WI38 (cell line): ENCODE results near the gene ZP2.
"Not testable (repeated sequence)": the region's sequence is repeated elsewhere in the genome, so short reads cannot be mapped to it uniquely, and the experiment has no call there.

Source experiments
- H3K4me3 ChIP-seq: 2 replicates; pipeline ENCODE4 v1.5.1; 2011; ENCODE audit warnings: low read depth, mild to moderate bottlenecking, control low read depth, low read length
- CTCF ChIP-seq: IDR thresholded peaks from 2 replicates; pipeline ENCODE4 v1.5.1; 2012; ENCODE audit warnings: low read depth, mild to moderate bottlenecking, control low read depth, low read length

ZP2 gene

GRCh38 chr16:21211486-21211885, at the start of gene ZP2:
Gene ZP2, minus strand, starts transcription at chr16:21211574. Its CDS starts 27 bp downstream, at chr16:21211547.
- TF ChIP-seq CTCF = no peak
- no peak within 1 kb of the TSS for H3K4me3 ChIP-seq

GRCh38 chr16:21257284-21257683, 45.9 kb upstream of the ZP2 start:
- TF ChIP-seq CTCF = no peak
- H3K4me3 ChIP-seq = no peak overlapping the region

- no peak for TF ChIP-seq CTCF
- H3K4me3 ChIP-seq = no peak overlapping the region
Observed at GRCh38 chr16:21256636-21257035, 45.3 kb upstream of the ZP2 start.

GRCh38 chr16:21253470-21253869, 42.1 kb upstream of the ZP2 start:
- H3K4me3 ChIP-seq = no peak overlapping the region
- no peak for TF ChIP-seq CTCF

GRCh38 chr16:21250072-21250923, 38.9 kb upstream of the ZP2 start:
- no peak overlapping the region for H3K4me3 ChIP-seq
- no peak for TF ChIP-seq CTCF

- not testable (repeated sequence) for H3K4me3 ChIP-seq
Observed at GRCh38 chr16:21248179-21248578, 36.8 kb upstream of the ZP2 start.

- no peak overlapping the region for H3K4me3 ChIP-seq
- TF ChIP-seq CTCF = no peak
Observed at GRCh38 chr16:21244518-21245215, 33.3 kb upstream of the ZP2 start.
